Measurements from ENCODE around the gene DUOX2. TPM values are rescaled to one million over a fixed set of nuclear protein-coding genes. Genes with fewer than 3 reads are reported as not detected.

The DUOX2 gene
- total and polyA plus RNA-seq, 12 donors: 0.22 to 18.5 (median 1.5) TPM

DNA sequence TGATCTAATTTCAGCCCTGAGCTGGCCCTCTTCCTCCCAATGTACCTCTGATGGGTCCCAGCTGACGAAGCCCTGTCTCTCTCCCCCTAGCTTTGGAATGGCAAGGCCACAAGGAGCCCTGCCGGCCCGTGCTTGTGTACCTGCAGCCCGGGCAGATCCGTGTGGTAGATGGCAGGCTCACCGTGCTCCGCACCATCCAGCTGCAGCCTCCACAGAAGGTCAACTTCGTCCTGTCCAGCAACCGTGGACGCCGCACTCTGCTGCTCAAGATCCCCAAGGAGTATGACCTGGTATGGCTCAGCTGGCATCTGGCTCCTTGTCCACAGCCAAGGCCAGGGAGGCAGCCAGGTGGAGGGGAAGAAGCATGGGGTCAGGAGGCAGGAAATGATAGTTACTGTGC lies 30.0 kb upstream of the DUOX2 start:
- no peak for TF ChIP-seq POLR2A (IDR thresholded peaks at IDR 0.05)
- TF ChIP-seq, protein P1, sequence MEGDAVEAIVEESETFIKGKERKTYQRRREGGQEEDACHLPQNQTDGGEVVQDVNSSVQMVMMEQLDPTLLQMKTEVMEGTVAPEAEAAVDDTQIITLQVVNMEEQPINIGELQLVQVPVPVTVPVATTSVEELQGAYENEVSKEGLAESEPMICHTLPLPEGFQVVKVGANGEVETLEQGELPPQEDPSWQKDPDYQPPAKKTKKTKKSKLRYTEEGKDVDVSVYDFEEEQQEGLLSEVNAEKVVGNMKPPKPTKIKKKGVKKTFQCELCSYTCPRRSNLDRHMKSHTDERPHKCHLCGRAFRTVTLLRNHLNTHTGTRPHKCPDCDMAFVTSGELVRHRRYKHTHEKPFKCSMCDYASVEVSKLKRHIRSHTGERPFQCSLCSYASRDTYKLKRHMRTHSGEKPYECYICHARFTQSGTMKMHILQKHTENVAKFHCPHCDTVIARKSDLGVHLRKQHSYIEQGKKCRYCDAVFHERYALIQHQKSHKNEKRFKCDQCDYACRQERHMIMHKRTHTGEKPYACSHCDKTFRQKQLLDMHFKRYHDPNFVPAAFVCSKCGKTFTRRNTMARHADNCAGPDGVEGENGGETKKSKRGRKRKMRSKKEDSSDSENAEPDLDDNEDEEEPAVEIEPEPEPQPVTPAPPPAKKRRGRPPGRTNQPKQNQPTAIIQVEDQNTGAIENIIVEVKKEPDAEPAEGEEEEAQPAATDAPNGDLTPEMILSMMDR (IDR thresholded peaks at IDR 0.05): no peak
- intact Hi-C loops (cut with DNase I): no loop called here
- 48 to 70% (median 64%) methylated on average over 3 to 11 of the region's 11 CpGs; no CpG with 5 or more reads in 1 of the 4 donors for whole genome bisulfite sequencing, 4 donors
- Histone ChIP-seq H3K27me3 (no peaks in the 10 kb centered on the region), H3K27ac (no peak overlapping the region), H3K4me3 (no peak overlapping the region), H3K36me3 (replicated peaks in 1 of 2) (no peaks in the 10 kb centered on the region), H3K4me1 (replicated peaks in 1 of 2) (peaks cover 0 to 2% of the 10 kb centered on the region in 2 donors), H3K9me3 (replicated peaks in 1 of 3) (no peaks in the 10 kb centered on the region)
- no peak for DNase-seq

DNA sequence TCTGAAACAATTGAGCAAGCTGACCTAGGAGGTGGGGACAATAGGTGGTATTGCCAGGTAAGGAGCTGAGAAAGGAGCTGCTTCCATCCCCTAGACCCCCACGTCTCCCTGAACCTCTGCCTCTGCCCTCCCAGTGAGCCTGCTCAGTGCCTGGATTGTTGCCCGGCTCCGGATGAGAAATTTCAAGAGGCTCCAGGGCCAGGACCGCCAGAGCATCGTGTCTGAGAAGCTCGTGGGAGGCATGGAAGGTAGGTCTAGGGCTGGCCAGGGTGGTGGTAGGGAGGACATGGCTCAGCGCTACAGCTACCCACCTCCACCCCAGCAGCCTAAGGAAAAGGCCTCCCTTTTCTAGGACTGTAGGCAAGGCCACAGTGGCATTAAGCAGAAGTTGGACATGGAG lies 29.1 kb upstream of the DUOX2 start:
- intact Hi-C loops (cut with DNase I): no loop called here
- Histone ChIP-seq H3K36me3 (replicated peaks in 1 of 2) (no peaks in the 10 kb centered on the region), H3K4me1 (replicated peaks in 1 of 2) (peaks cover 0 to 7% of the 10 kb centered on the region in 2 donors), H3K27ac (no peak overlapping the region), H3K9me3 (replicated peaks in 1 of 3) (no peaks in the 10 kb centered on the region), H3K27me3 (no peaks in the 10 kb centered on the region), H3K4me3 (no peak overlapping the region)
- TF ChIP-seq, protein P1 (IDR thresholded peaks at IDR 0.05): no peak
- no peak for TF ChIP-seq POLR2A (IDR thresholded peaks at IDR 0.05)
- 83 to 91% (median 87%) methylated on average over 5 to 7 of the region's 7 CpGs for WGBS, 4 donors
- DNase-seq: no peak

GRCh38 chr15:45141386-45141785 lies 27.4 kb upstream of the DUOX2 start:
- no peak overlapping the region for H3K4me3 ChIP-seq
- H3K4me1 ChIP-seq (replicated peaks in 1 of 2): peaks cover 0 to 7% of the 10 kb centered on the region in 2 donors
- TF ChIP-seq, protein P1 (IDR thresholded peaks at IDR 0.05): no peak
- no peak for TF ChIP-seq POLR2A (IDR thresholded peaks at IDR 0.05)
- no peaks in the 10 kb centered on the region for H3K9me3 ChIP-seq (replicated peaks in 1 of 3)
- no peak overlapping the region for H3K27ac ChIP-seq
- intact Hi-C loops (cut with DNase I): no loop called here
- no peaks in the 10 kb centered on the region for H3K36me3 ChIP-seq (replicated peaks in 1 of 2)
- H3K27me3 ChIP-seq: no peaks in the 10 kb centered on the region
- WGBS, 4 donors: 82 to 85% (median 84%) methylated on average over 4 to 5 of the region's 5 CpGs
- DNase-seq: no peak

DNA sequence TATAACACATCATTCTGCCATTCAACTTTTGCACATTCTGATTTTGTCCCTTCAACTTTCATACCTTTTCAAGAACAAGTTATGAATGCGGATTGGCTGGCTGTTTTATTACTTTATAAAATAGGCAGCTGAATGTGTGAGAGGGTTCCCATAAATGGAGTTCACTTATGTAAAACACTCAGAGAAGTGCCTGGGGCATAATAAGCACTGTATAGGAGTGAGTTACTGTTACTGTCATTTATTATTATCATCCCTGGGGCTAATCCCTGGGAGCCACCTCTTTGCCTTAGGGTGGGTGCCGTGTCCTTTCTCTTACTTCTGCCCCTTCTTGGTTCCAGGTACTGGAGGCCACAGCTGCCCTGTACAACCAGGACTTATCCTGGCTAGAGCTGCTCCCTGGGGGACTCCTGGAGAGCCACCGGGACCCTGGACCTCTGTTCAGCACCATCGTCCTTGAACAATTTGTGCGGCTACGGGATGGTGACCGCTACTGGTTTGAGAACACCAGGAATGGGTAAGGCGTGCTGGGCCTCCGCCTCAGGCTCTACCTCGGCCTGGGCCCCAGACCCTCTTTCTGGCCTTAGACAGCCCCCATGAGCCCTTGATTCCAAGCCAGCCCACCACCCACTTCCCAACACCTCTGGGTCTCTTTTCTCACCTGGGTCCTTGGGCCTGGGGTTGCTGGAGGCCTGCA lies 26.7 kb upstream of the DUOX2 start:
- no peak for DNase-seq
- Histone ChIP-seq H3K27me3 (no peaks in the 10 kb centered on the region), H3K27ac (no peak overlapping the region), H3K4me3 (no peak overlapping the region), H3K9me3 (replicated peaks in 1 of 3) (no peaks in the 10 kb centered on the region), H3K36me3 (replicated peaks in 1 of 2) (no peaks in the 10 kb centered on the region), H3K4me1 (replicated peaks in 1 of 2) (peaks cover 0 to 7% of the 10 kb centered on the region in 2 donors)
- no peak for TF ChIP-seq POLR2A (IDR thresholded peaks at IDR 0.05)
- TF ChIP-seq, protein P1 (IDR thresholded peaks at IDR 0.05): no peak
- intact Hi-C loops (cut with DNase I): no loop called here
- 94 to 98% (median 95%) methylated on average over 2 to 10 of the region's 10 CpGs for WGBS, 4 donors
